HuH-7 (cell line): ENCODE measurements around the gene NOP58.
"Not testable (repeated sequence)": the region's sequence is repeated elsewhere in the genome, so short reads cannot be mapped to it uniquely, and the experiment has no call there.

Experiments used
- DNase-seq: peaks from one replicate; pipeline ENCODE4 v3.0.0; 2011; ENCODE audit warnings: low spot score

Gene NOP58

DNA sequence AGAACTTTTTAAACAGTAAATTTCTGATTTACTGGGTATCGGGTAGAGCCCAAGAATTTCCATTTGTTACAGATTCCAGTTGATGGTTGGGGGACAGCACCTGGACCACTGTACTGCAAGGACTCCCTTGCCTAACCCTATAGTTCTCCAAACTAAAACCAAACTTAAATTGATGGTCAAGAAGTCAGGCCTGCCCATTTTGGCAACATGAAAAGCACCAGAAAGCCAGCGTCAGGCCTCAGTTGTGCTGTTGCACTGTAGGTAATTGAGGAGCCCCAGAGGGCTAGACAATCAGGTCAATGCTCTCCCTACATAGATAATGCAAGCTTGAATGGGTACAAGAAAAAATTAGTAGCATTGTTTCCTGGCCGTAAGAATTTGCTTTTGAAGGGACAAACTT is 40.5 kb downstream of the NOP58 start:
- no peak for DNase-seq

DNA sequence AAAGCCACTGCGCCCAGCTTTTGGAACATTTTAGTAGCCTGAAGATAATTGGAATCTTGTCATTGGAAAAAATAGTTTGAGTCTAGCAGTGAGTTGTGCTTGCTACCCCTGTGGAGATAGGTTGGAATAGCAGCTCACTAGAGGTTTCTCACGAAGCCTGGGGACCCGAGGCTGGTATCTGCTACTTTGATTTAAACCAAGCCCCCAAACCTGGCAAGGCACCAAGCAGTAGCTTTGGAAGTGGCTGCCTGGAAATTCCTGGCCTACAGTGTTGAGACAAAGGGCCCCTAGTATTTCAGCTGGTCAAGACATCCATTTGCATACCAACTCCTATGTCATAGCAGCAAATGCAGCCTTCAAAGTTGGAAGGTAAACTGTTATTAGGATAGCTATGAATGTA is 42.1 kb downstream of the NOP58 start:
- DNase-seq = no peak

DNA sequence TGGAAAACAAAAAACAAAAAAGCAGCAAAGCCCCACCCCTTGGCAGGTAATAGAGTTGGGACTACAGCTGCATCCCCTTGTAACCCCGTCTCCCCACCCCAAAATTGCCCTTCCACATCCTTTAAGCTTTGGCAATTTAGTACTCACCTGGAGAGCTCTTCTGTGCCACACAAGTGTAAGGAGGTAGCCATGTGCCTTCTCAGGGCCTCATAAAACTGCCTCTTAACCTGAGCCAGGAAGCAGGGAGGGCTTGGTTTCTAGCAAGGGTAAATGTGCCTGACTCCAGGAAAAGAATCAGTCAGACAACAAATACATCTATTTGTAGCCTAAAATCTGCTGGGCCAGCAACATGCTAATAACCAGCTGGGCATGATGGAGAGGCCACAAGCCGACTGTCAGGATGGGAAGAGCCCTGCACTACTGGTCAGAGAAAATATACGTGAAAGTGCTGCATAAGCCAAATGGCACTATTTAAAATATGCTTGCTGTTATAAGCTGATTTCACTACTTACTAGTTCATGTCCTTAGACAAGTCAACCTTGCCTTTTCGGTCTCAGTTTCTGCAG is 46.3 kb downstream of the NOP58 start:
- no peak for DNase-seq

DNA sequence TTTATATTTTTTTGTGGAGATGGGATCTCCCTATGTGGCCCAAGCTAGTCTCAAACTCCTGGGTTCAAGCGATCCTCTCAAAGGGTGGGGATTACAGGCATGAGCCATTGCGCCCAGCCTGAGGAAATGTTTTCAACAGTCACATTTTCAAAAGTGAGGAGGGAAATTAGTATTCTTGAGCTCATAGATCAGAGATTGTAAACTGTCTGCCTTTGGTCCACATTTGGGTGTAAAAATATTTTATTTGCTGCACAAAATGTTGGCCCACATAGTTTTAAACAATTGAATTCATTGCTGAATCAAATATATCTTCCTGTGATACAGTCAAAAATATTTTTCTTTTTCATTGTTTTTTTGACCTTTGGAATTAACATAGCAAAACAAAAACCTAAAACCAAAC is 48.6 kb downstream of the NOP58 start:
- no peak for DNase-seq

DNA sequence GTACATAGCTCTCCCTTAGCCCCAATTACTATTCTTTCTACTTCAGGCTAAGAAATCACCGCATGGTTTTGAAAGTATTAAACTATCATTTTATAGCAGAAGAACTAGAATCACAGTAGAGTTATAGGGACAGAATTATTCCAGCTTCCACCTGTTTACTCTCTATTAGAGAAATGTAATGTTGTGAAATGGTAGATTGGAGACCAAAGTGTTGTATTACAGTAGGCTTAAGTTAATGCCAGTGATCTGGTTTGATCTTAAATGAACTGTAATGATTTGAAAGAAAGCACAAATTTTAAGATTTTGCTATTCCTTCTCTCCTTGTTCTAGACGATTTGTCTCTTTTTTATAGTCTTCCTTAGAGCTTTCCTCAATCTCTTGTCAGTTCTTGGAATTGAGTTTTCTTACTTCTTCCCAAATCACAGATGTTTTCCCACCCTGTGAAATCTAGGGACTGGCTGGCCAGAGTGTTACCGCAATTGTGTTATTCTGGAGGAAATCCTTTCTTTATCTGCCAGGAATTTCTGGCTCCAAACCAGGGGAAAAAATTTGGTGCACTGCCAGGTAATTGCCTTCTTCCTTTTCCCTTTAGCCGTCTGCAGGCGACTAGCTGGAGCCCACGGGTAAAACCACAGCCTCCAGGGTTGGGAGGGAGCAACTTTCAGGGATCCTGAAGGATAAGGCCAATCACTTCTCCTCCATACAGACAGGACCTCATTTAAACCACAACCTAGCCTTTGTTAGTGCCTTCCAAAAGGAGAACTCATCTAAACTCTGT is 51.7 kb downstream of the NOP58 start:
- no peak for DNase-seq

DNA sequence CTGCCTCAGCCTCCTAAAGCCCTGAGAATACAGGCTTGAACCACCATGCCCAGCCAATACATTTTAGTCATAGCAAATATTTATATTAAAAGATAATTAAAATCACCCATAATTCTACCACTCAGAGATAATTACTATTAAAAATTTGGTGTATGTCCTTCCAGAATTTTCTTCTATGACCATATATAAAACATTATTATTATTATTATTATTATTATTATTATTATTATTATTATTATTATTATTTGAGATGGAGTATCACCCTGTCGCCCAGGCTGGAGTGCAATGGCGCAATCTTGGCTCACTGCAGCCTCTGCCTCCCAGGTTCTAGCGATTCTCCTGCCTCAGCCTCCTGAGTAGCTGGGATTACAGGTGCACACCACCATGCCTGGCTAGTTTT is 54.8 kb downstream of the NOP58 start:
- DNase-seq = not testable (repeated sequence)

DNA sequence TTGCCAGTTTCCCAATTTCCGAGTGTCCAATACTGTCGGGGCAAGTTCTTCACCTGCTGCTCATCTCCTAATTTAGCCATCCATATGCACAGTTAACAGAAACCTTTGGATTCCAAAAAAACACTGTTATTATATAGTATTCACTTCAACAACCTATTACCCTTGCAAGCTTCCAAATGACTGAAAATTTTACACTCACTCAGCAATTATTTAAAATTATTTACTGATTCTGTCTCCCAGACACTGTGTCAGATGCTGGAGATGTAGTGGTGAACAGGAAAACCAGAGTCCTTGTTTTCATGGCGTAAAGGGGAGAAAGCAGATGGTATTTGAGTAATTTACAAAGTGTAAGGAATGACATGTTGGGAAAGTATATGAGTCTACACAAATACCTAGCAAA is 56.9 kb downstream of the NOP58 start:
- no peak for DNase-seq

DNA sequence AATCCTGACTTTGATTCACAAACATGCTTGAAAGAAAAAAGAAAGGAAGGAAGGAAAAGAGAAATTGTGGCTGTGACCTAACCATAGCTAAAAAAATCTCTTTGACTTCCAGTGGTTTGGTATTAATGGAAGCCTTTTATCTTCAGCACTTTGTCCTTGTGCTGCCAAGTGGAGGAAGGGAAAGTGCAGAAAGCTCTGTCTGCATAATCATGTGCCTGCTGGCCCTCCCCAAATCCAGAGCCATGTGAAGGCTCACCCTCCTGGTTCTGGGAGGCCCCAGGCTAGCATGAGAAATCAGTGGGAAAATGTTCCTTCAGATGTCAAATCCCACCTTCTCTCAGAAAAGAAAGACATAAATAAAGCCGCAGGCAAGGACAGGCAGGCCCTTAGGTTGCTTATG is 62.3 kb downstream of the NOP58 start:
- no peak for DNase-seq

DNA sequence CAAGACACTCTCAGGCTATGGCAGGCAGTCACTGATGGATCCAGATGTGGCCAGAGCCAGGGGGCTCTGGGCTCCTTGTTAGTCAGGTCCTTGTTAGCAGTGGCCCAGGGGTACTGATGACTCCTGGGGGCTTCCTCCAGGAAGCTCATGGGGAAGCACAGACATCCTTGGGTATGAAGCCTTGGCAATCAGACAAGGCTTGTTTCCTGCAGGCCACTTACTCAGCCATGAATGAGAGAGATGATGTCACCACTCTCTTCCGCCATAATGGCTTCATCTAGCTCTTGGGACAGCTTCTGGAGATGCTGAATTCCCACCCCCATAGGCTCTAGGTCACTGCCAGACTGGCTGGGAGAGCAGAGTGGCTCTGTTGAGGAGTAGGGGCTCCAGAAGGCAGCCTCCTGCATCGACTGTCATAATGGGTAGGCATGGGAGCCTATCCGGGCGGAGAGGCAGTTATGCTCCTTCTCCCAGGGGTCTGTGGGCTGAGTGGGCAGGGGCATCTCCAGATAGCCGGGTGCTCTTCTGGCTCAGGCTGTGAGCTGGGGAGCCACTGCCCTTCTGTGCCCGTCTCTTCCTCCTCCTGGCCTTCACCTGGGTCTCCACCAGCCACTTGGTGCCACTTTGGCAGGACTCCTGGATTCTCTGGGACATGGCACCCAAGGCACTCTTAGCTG is 70.4 kb downstream of the NOP58 start:
- DNase-seq = no peak

DNA sequence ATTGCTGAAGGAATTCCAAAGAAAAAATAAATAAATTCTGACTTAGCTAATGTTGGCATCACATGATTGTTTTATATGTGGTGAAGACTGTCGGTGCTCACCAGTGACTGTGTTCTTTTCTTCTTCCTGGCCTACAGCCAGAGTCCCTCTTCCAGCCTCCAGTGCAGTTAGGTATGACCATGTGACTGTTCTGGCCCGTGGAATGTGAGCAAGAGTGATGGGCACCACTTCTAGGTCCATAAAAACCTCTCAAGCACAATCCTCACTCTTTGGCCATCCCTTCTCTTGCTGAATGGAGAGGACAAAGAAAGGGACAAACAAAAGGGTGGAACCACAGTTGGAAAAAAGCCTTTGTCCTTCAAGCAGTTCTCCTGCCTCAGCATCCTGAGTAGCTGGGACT is 71.6 kb downstream of the NOP58 start:
- no peak for DNase-seq

DNA sequence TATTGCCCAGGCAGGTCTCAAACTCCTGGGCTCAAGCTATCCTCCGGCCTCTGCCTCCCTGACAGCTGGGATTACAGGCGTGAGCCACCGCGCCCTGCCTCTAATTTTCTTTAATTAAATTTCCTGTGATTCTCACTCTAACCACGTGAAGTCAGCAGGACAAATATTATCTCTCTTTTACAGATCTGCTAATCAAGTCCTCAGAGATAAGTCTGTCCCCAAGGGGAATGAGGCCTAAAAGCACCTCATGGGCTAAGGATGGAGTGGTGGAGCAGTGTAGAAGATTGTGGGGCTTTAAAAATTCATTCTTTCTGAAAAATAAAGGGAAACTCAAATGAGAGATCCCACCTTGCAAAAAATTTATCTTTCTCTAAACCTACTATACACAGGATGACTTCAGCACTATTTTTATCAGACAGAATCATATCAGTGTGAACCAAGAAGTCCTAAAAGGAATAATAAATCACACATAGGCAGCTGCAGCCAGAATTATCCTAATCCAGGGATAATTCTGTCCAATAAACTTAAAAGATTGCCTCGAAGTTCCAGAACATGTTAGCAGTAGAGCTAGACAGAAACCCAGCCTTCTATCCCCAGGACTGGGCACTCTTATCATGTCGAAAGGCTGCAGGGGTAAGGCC is 72.3 kb downstream of the NOP58 start:
- no peak for DNase-seq

DNA sequence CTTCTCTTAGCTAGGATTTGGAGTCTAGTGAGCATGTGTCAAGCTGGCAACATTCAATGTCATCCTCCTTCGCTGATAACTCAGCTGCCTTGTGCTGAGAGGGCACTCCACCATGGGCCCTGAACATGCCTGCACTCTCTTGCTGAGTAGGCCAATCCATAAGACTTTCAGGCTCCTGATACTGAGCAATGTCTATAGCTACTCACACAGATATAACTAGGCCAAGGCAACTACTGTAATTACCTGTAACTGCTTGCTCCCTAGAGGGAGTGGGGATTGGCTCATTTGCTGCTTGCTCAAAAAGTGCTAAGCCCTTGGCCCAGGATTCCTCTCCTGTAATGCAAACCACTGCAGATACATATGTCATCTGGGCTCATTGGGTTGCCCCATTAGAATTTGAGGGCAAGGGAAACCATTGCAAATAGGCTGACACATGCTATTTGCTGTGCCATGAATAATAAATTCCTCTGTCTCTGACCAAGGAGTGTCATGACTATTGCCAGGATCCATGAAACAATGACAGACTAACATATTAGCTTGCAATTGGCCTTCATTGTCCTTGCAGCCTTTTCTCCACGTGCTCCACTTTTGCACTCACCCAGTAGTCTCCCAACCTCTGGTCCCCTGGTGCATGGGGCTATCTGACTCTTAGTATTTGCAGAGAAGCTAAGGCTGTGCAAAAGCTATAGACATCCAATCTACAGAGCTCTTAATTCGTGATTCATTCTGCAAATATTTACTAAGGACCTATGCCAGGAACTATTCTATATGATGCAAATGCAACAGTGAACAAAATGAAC is 73.7 kb downstream of the NOP58 start:
- no peak for DNase-seq

DNA sequence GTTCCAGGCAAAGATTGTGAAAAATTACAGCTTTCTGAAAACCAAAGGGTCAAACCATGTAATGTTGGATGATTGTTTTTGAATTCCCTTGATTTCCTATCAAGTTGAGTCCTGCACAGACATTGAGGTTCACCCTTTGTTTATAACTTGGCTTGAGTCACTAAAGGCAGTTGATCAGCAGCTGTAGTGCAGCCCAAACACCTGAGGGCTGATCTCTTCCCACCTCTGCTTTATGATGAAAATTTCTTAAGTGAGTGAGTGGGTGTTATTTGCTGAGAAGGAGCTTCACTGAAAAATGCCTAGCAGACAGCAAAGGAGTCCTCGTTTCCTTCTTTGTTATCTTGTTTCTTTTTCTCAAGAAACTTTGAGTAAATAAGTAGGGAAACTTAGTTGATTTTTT is 78.6 kb downstream of the NOP58 start:
- DNase-seq = no peak

DNA sequence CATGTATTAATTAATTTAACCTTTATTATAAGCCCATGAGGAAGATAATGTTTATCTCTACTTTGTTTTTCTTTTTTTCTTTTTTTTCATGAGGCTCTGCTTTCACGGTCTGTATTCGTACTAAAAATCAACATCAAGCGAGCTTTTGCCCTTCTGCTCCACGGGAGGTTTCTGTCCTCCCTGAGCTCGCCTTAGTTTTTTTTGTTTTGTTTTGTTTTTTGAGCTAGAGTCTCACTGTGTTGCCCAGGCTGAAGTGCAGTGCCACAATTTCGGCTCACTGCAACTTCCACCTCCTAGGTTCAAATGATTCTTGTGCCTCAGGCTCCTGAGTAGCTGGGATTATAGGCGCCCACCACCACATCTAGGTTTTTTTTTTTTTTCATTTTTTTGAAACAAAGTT is 80.6 kb downstream of the NOP58 start:
- no peak for DNase-seq
